PC-9 (cell line): ENCODE measurements around the gene TMEM184C. TPM values are rescaled to one million over a fixed set of nuclear protein-coding genes. Genes with fewer than 3 reads are reported as not detected.

Source experiments
- BruUV-seq: library from RNA; stranded (reverse); fragments of 400-500 nt; replicated peaks from 2 replicates; lab custom pipeline; 2021; lab: Mats Ljungman, UMichigan
- CTCF ChIA-PET: fragments of 300-600 bp; sonication (Branson Sonifier 250); formaldehyde crosslinking; loops from one replicate; lab custom pipeline; 2022; ENCODE audit warnings: antibody characterized with exemption; lab: Charles Lee
- POLR2A ChIA-PET: fragments of 300-600 bp; sonication (Branson Sonifier 250); formaldehyde crosslinking; loops from one replicate; lab custom pipeline; 2022; ENCODE audit warnings: antibody characterized with exemption; ENCODE audit not compliant: unreplicated experiment; lab: Charles Lee
- DNase-seq, 2 experiments: peaks; one replicate each; pipeline versions ENCODE4 v3.0.0 to v3.0.0-alpha.2; 2015 to 2022; ENCODE audit warnings: mixed read lengths in 1 of 2
- H2AFZ ChIP-seq: fragments of 200-600 bp; sonication (generic); 2 replicates; pipeline ENCODE4 v1.8.1; 2017; ENCODE audit warnings: antibody characterized with exemption
- H3F3A ChIP-seq: fragments of 200-600 bp; sonication (generic); 2 replicates; pipeline ENCODE4 v1.8.1; 2017; ENCODE audit warnings: antibody characterized with exemption, mild to moderate bottlenecking, low read depth; ENCODE audit not compliant: insufficient read depth
- H3K27ac ChIP-seq: fragments of 200-600 bp; sonication (generic); 2 replicates; pipeline ENCODE4 v1.6.1; 2016; ENCODE audit warnings: mixed run types
- H3K27me3 ChIP-seq: fragments of 200-600 bp; sonication (generic); 2 replicates; pipeline ENCODE4 v1.6.1; 2016; ENCODE audit warnings: low read depth, mixed run types; ENCODE audit not compliant: insufficient read depth
- H3K36me3 ChIP-seq: fragments of 200-600 bp; sonication (generic); 2 replicates; pipeline ENCODE4 v1.6.1; 2016; ENCODE audit warnings: low read depth, mixed run types
- H3K4me1 ChIP-seq: fragments of 200-600 bp; sonication (generic); replicated peaks from 2 replicates; pipeline ENCODE4 v1.6.1; 2016; ENCODE audit warnings: mixed run types; ENCODE audit not compliant: insufficient read depth
- H3K4me2 ChIP-seq: fragments of 200-600 bp; sonication (generic); 2 replicates; pipeline ENCODE4 v1.6.1; 2017; ENCODE audit warnings: mixed run types
- H3K4me3 ChIP-seq: fragments of 200-600 bp; sonication (generic); 2 replicates; pipeline ENCODE4 v1.6.1; 2016; ENCODE audit warnings: mixed run types
- H3K79me2 ChIP-seq: fragments of 200-600 bp; sonication (generic); 2 replicates; pipeline ENCODE4 v1.6.1; 2017; ENCODE audit warnings: low read depth, mixed run types
- H3K9me2 ChIP-seq: fragments of 200-600 bp; sonication (generic); 2 replicates; pipeline ENCODE4 v1.8.1; 2017; ENCODE audit warnings: mild to moderate bottlenecking; ENCODE audit not compliant: insufficient read depth
- H3K9me3 ChIP-seq: fragments of 200-600 bp; sonication (generic); 2 replicates; pipeline ENCODE4 v1.8.1; 2016; ENCODE audit warnings: low read depth; ENCODE audit not compliant: insufficient read depth
- H4K20me1 ChIP-seq: fragments of 200-600 bp; sonication (generic); 2 replicates; pipeline ENCODE4 v1.8.1; 2017; ENCODE audit not compliant: insufficient read depth
- EZH2 ChIP-seq: fragments of 200-600 bp; sonication (generic); IDR thresholded peaks from 2 replicates; pipeline ENCODE4 v1.8.0; 2017; ENCODE audit warnings: antibody characterized with exemption, low read depth
- intact Hi-C: fragments of 100-400 bp; cut with micrococcal nuclease; formaldehyde crosslinking; loops from one replicate; pipeline ENCODE4 v1.10.0; 2022; ENCODE audit not compliant: unreplicated experiment
- total RNA-seq: library from RNA; stranded (reverse); gene quantifications from 2 replicates; pipeline ENCODE4 v1.2.3, GENCODE V29; 2021
- TF ChIP-seq, protein P1 (sequence below): fragments of 200-600 bp; sonication (generic); conservative IDR thresholded peaks from 2 replicates; pipeline ENCODE4 v1.6.1; 2017; ENCODE audit warnings: mixed run types, antibody characterized with exemption, mild to moderate bottlenecking, moderate library complexity

Gene TMEM184C
- total RNA-seq, 1 experiment from 2014 or later = 40.4 TPM

- TF ChIP-seq, protein P1, sequence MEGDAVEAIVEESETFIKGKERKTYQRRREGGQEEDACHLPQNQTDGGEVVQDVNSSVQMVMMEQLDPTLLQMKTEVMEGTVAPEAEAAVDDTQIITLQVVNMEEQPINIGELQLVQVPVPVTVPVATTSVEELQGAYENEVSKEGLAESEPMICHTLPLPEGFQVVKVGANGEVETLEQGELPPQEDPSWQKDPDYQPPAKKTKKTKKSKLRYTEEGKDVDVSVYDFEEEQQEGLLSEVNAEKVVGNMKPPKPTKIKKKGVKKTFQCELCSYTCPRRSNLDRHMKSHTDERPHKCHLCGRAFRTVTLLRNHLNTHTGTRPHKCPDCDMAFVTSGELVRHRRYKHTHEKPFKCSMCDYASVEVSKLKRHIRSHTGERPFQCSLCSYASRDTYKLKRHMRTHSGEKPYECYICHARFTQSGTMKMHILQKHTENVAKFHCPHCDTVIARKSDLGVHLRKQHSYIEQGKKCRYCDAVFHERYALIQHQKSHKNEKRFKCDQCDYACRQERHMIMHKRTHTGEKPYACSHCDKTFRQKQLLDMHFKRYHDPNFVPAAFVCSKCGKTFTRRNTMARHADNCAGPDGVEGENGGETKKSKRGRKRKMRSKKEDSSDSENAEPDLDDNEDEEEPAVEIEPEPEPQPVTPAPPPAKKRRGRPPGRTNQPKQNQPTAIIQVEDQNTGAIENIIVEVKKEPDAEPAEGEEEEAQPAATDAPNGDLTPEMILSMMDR = no peak
- TF ChIP-seq EZH2 = no peak
- Histone ChIP-seq H3K4me2 (no peak overlapping the region), H3F3A (no peaks in the 10 kb centered on the region), H3K36me3 (no peaks in the 10 kb centered on the region), H3K4me3 (no peak overlapping the region), H2AFZ (no peak overlapping the region), H3K9me2 (no peaks in the 10 kb centered on the region), H4K20me1 (no peaks in the 10 kb centered on the region), H3K79me2 (0 out of 2 replicates have a peak, but pooled peaks cover 4% of the 10 kb centered on the region), H3K9me3 (no peaks in the 10 kb centered on the region), H3K27ac (no peak overlapping the region), H3K4me1 (no peaks in the 10 kb centered on the region), H3K27me3 (no peaks in the 10 kb centered on the region)
- CTCF ChIA-PET = no interaction called here
- POLR2A ChIA-PET = interaction anchor here (0.5 to 0.7 kb wide), 2 partner anchors 28 to 116 kb away, joined by 6 to 7 read pairs; partner anchors contain the start of gene TMEM184C
- DNase-seq = no peak
- intact Hi-C loops = no loop called here
- no TSS peak for BruUV-seq
Observed at GRCh38 chr4:147645099-147645498, 27.9 kb downstream of the TMEM184C start.

- no peaks in the 10 kb centered on the region for H4K20me1 ChIP-seq
- H3K9me2 ChIP-seq = no peaks in the 10 kb centered on the region
- H3F3A ChIP-seq = no peaks in the 10 kb centered on the region
- no peak overlapping the region for H3K4me2 ChIP-seq
- POLR2A ChIA-PET = no interaction called here
- CTCF ChIA-PET = no interaction called here
- intact Hi-C loops = no loop called here
- no peak overlapping the region for H2AFZ ChIP-seq
- H3K9me3 ChIP-seq = no peaks in the 10 kb centered on the region
- no peak overlapping the region for H3K4me3 ChIP-seq
- H3K36me3 ChIP-seq = no peaks in the 10 kb centered on the region
- DNase-seq = no peak
- 0 out of 2 replicates have a peak, but pooled peaks cover 4% of the 10 kb centered on the region for H3K79me2 ChIP-seq
- H3K27me3 ChIP-seq = no peaks in the 10 kb centered on the region
- H3K4me1 ChIP-seq = no peaks in the 10 kb centered on the region
- no TSS peak for BruUV-seq
- TF ChIP-seq EZH2 = no peak
- TF ChIP-seq, protein P1 = no peak
- H3K27ac ChIP-seq = no peak overlapping the region
Observed at GRCh38 chr4:147648656-147649055, 31.5 kb downstream of the TMEM184C start.

GRCh38 chr4:147651563-147651962 is 34.4 kb downstream of the TMEM184C start:
- Histone ChIP-seq H3K4me2 (no peak overlapping the region), H3K27me3 (no peaks in the 10 kb centered on the region), H2AFZ (no peak overlapping the region), H3F3A (no peaks in the 10 kb centered on the region), H3K9me2 (no peaks in the 10 kb centered on the region), H3K79me2 (0 out of 2 replicates have a peak, but pooled peaks cover 4% of the 10 kb centered on the region), H3K27ac (no peak overlapping the region), H3K36me3 (no peaks in the 10 kb centered on the region), H4K20me1 (no peaks in the 10 kb centered on the region), H3K9me3 (no peaks in the 10 kb centered on the region), H3K4me3 (no peak overlapping the region), H3K4me1 (no peaks in the 10 kb centered on the region)
- DNase-seq = no peak
- intact Hi-C loops = no loop called here
- TF ChIP-seq, protein P1 = no peak
- no peak for TF ChIP-seq EZH2
- ChIA-PET POLR2A (no interaction called here), CTCF (no interaction called here)
- no TSS peak for BruUV-seq
